NOMO-1 treated with DMSO at 0.1 percent for 48 hours (cell line): ENCODE measurements around the gene VWF.

Source experiments
- DNase-seq: peaks from one replicate; lab custom pipeline; 2025; ENCODE audit not compliant: unreplicated experiment; lab: John Stamatoyannopoulos, UW

The VWF gene

GRCh38 chr12:6061660-6062059, 62.8 kb downstream of the VWF start:
- DNase-seq, result no peak

GRCh38 chr12:6059860-6060565, 64.5 kb downstream of the VWF start:
- no peak for DNase-seq

GRCh38 chr12:6059221-6059620, 65.2 kb downstream of the VWF start:
- no peak for DNase-seq

- no peak for DNase-seq
Observed at GRCh38 chr12:6058481-6059161, 65.8 kb downstream of the VWF start.

GRCh38 chr12:6057700-6058099, 66.8 kb downstream of the VWF start:
- DNase-seq, result no peak

GRCh38 chr12:6056406-6057240, 67.8 kb downstream of the VWF start:
- DNase-seq, result no peak

GRCh38 chr12:6053541-6053940, 70.9 kb downstream of the VWF start:
- no peak for DNase-seq

GRCh38 chr12:6052940-6053329, 71.5 kb downstream of the VWF start:
- DNase-seq, result no peak

GRCh38 chr12:6052206-6052939, 72.1 kb downstream of the VWF start:
- no peak for DNase-seq

- DNase-seq, result no peak
Observed at GRCh38 chr12:6049992-6050391, 74.5 kb downstream of the VWF start.

GRCh38 chr12:6049587-6049986, 74.9 kb downstream of the VWF start:
- DNase-seq, result no peak

- no peak for DNase-seq
Observed at GRCh38 chr12:6047249-6048237, 76.9 kb downstream of the VWF start.

- no peak for DNase-seq
Observed at GRCh38 chr12:6046511-6047180, 77.8 kb downstream of the VWF start.

GRCh38 chr12:6045438-6045837, 79.0 kb downstream of the VWF start:
- DNase-seq, result no peak

- DNase-seq, result no peak
Observed at GRCh38 chr12:6044082-6044481, 80.4 kb downstream of the VWF start.

GRCh38 chr12:6042446-6042845, 82.0 kb downstream of the VWF start:
- DNase-seq, result no peak

GRCh38 chr12:6041891-6042290, 82.6 kb downstream of the VWF start:
- DNase-seq, result no peak

- DNase-seq, result no peak
Observed at GRCh38 chr12:6040815-6041214, 83.7 kb downstream of the VWF start.

- DNase-seq, result peak; percentile 50
Observed at GRCh38 chr12:6039894-6040601, 84.4 kb downstream of the VWF start.
